H1 (cell line): ENCODE measurements around the gene TSEN34. TPM values are rescaled to one million over a fixed set of nuclear protein-coding genes. Genes with fewer than 3 reads are reported as not detected.
A peak's percentile ranks its signal among the peaks of the same experiment; 100 is the strongest.

Experiments
- CTCF ChIA-PET: fragments of 300-600 bp; sonication (Branson Sonifier 250); formaldehyde crosslinking; loops from one replicate; lab custom pipeline; 2021; ENCODE audit not compliant: partially characterized antibody; lab: Charles Lee
- POLR2A ChIA-PET: fragments of 300-600 bp; sonication (Branson Sonifier 250); formaldehyde crosslinking; loops from one replicate; lab custom pipeline; 2021; ENCODE audit warnings: inconsistent platforms; ENCODE audit not compliant: partially characterized antibody; lab: Charles Lee
- DNase-seq, 2 experiments: peaks; one replicate each; pipeline versions ENCODE4 v3.0.0 to v3.0.0-alpha.2; 2010 to 2022; ENCODE audit warnings: low spot score in 2 of 2, low read depth in 1 of 2, mixed read lengths in 1 of 2
- FAIRE-seq: peaks from 2 replicates; lab custom pipeline; 2011; peaks lifted over from hg19 to GRCh38; lab: Jason Lieb, UNC
- H2AFZ ChIP-seq: 2 replicates; pipeline ENCODE4 v1.8.1; 2012; ENCODE audit warnings: low read length, inconsistent platforms
- H2AK5ac ChIP-seq: 2 replicates; pipeline ENCODE4 v1.6.1; 2013; ENCODE audit warnings: low read depth, low read length
- H2BK120ac ChIP-seq: replicated peaks from 2 replicates; pipeline ENCODE3; 2013; ENCODE audit warnings: low read depth, low read length, inconsistent platforms
- H2BK12ac ChIP-seq: 2 replicates; pipeline ENCODE4 v1.6.1; 2013; ENCODE audit warnings: low read depth, low read length
- H2BK15ac ChIP-seq: 2 replicates; pipeline ENCODE4 v1.6.1; 2013; ENCODE audit warnings: low read length
- H2BK20ac ChIP-seq: 2 replicates; pipeline ENCODE4 v1.6.1; 2013; ENCODE audit warnings: low read length
- H2BK5ac ChIP-seq: 2 replicates; pipeline ENCODE4 v1.6.1; 2013; ENCODE audit warnings: low read depth, low read length
- H3K14ac ChIP-seq: 2 replicates; pipeline ENCODE4 v1.6.1; 2013; ENCODE audit warnings: inconsistent platforms; ENCODE audit not compliant: insufficient read length
- H3K18ac ChIP-seq: 2 replicates; pipeline ENCODE4 v1.6.1; 2013; ENCODE audit warnings: low read length; ENCODE audit errors: extremely low read depth
- H3K23ac ChIP-seq: 2 replicates; pipeline ENCODE4 v1.6.1; 2013; ENCODE audit warnings: inconsistent platforms; ENCODE audit not compliant: insufficient read length
- H3K23me2 ChIP-seq: 2 replicates; pipeline ENCODE4 v1.6.1; 2013; ENCODE audit warnings: low read depth, low read length
- H3K27ac ChIP-seq: 2 replicates; pipeline ENCODE4 v1.6.1; 2011; ENCODE audit warnings: low read depth, low read length, inconsistent platforms
- H3K27me3 ChIP-seq, 4 experiments: replicated peaks in 1 of 4; 1 replicate in 1 of 4; 2 replicates in 3 of 4; pipeline versions ENCODE4 v1.6.1 to v1.8.1; 2011 to 2013; ENCODE audit warnings: low read length in 3 of 4, mild to moderate bottlenecking in 3 of 4, inconsistent platforms in 2 of 4, mixed read lengths in 2 of 4, moderate library complexity in 1 of 4; ENCODE audit not compliant: control insufficient read depth in 3 of 4, insufficient read depth in 3 of 4; ENCODE audit errors: extremely low read depth in 1 of 4
- H3K36me3 ChIP-seq, 4 experiments: 2 replicates each; pipeline versions ENCODE4 v1.6.1 to v1.8.1; 2011 to 2013; ENCODE audit warnings: mild to moderate bottlenecking in 4 of 4, low read length in 3 of 4, moderate library complexity in 2 of 4, control low read depth in 1 of 4, inconsistent platforms in 1 of 4; ENCODE audit not compliant: insufficient read depth in 4 of 4, control insufficient read depth in 2 of 4
- H3K4ac ChIP-seq: replicated peaks from 2 replicates; pipeline ENCODE3; 2013; ENCODE audit warnings: low read length, low read depth, mixed read lengths, inconsistent platforms; ENCODE audit not compliant: insufficient read length
- H3K4me1 ChIP-seq, 4 experiments: replicated peaks in 1 of 4; 1 replicate in 1 of 4; 2 replicates in 3 of 4; pipeline versions ENCODE4 v1.6.1 to v1.8.1; 2011 to 2013; ENCODE audit warnings: low read length in 3 of 4, inconsistent platforms in 2 of 4, mixed read lengths in 1 of 4; ENCODE audit not compliant: insufficient read depth in 4 of 4, control insufficient read depth in 3 of 4
- H3K4me2 ChIP-seq, 2 experiments: 2 replicates each; pipeline versions ENCODE4 v1.6.1 to v1.8.1; 2011 to 2013; ENCODE audit warnings: low read depth in 2 of 2, low read length in 2 of 2, control low read depth in 1 of 2, inconsistent platforms in 1 of 2, mild to moderate bottlenecking in 1 of 2; ENCODE audit not compliant: insufficient read depth in 1 of 2
- H3K4me3 ChIP-seq, 4 experiments: fragments of 200-600, 300-600 bp in 1 of 4; sonication (generic), shearing (Covaris generic), sonication (Bioruptor Twin) in 1 of 4; 2 replicates each; pipeline versions ENCODE4 v1.5.1 to v1.8.1; 2011 to 2016; ENCODE audit warnings: low read length in 4 of 4, low read depth in 3 of 4, control low read depth in 2 of 4, inconsistent platforms in 2 of 4, mild to moderate bottlenecking in 2 of 4, mixed read lengths in 1 of 4, moderate library complexity in 1 of 4; ENCODE audit not compliant: insufficient read depth in 2 of 4; ENCODE audit errors: extremely low read depth in 1 of 4
- H3K56ac ChIP-seq: replicated peaks from 2 replicates; pipeline ENCODE3; 2013; ENCODE audit warnings: low read depth, mild to moderate bottlenecking, mixed read lengths, low read length, inconsistent platforms; ENCODE audit not compliant: insufficient read length
- H3K79me1 ChIP-seq: 2 replicates; pipeline ENCODE4 v1.6.1; 2013; ENCODE audit warnings: low read depth, low read length, control low read depth
- H3K79me2 ChIP-seq, 2 experiments: 2 replicates each; pipeline versions ENCODE4 v1.6.1 to v1.8.1; 2012 to 2013; ENCODE audit warnings: low read length in 2 of 2, mild to moderate bottlenecking in 2 of 2, inconsistent platforms in 1 of 2; ENCODE audit not compliant: insufficient read depth in 2 of 2, control insufficient read depth in 1 of 2
- H3K9ac ChIP-seq, 4 experiments: replicated peaks in 1 of 4; 1 replicate in 1 of 4; 2 replicates in 3 of 4; pipeline versions ENCODE4 v1.6.1 to v1.8.1; 2011 to 2013; ENCODE audit warnings: low read depth in 3 of 4, low read length in 3 of 4, control low read depth in 2 of 4, mild to moderate bottlenecking in 2 of 4, moderate library complexity in 2 of 4, inconsistent platforms in 1 of 4; ENCODE audit errors: extremely low read depth in 1 of 4
- H3K9me3 ChIP-seq, 2 experiments: 2 replicates each; pipeline versions ENCODE4 v1.6.1 to v1.8.1; 2012 to 2013; ENCODE audit warnings: mild to moderate bottlenecking in 2 of 2, moderate library complexity in 2 of 2, control low read depth in 1 of 2, inconsistent platforms in 1 of 2, low read depth in 1 of 2, low read length in 1 of 2, mixed read lengths in 1 of 2; ENCODE audit not compliant: insufficient read depth in 2 of 2
- H4K20me1 ChIP-seq, 2 experiments: replicated peaks in 1 of 2; 2 replicates each; pipeline versions ENCODE3 to v1.8.1; 2011 to 2013; ENCODE audit warnings: inconsistent platforms in 2 of 2, low read length in 2 of 2, mild to moderate bottlenecking in 1 of 2; ENCODE audit not compliant: insufficient read depth in 2 of 2, control insufficient read depth in 1 of 2
- H4K5ac ChIP-seq: 2 replicates; pipeline ENCODE4 v1.6.1; 2013; ENCODE audit warnings: low read length, low read depth, mixed read lengths, inconsistent platforms; ENCODE audit not compliant: insufficient read length
- H4K8ac ChIP-seq: 2 replicates; pipeline ENCODE4 v1.8.0; 2013; ENCODE audit warnings: mild to moderate bottlenecking, moderate library complexity, low read length, inconsistent platforms; ENCODE audit not compliant: insufficient read depth; ENCODE audit errors: extremely low read depth
- H4K91ac ChIP-seq: replicated peaks from 2 replicates; pipeline ENCODE3; 2013; ENCODE audit warnings: low read length, mixed read lengths, inconsistent platforms; ENCODE audit not compliant: insufficient read length
- BCL11A ChIP-seq, 2 experiments: IDR thresholded peaks; one replicate each; pipeline ENCODE4 v1.6.1; 2011; ENCODE audit warnings: low read depth in 2 of 2, low read length in 2 of 2, mild to moderate bottlenecking in 2 of 2
- CBX8 ChIP-seq: fragments of 300-800, 300-1000 bp; sonication (generic); IDR thresholded peaks from 2 replicates; pipeline ENCODE4 v1.7.1; 2016; ENCODE audit warnings: low read depth, low read length, borderline replicate concordance
- CHD2 ChIP-seq: IDR thresholded peaks from 2 replicates; pipeline ENCODE4 v1.6.1; 2012; ENCODE audit warnings: low read length, improper control_type of control experiment
- EZH2 ChIP-seq: fragments of 200-600 bp; sonication (generic); IDR thresholded peaks from 2 replicates; pipeline ENCODE4 v1.7.1; 2012; ENCODE audit warnings: low read depth, mild to moderate bottlenecking, moderate library complexity, low read length, inconsistent platforms; ENCODE audit not compliant: severe bottlenecking
- NRF1 ChIP-seq: IDR thresholded peaks from 2 replicates; pipeline ENCODE4 v1.6.1; 2011; ENCODE audit warnings: mild to moderate bottlenecking, low read depth, low read length, improper control_type of control experiment
- POLR2AphosphoS5 ChIP-seq: IDR thresholded peaks from 2 replicates; pipeline ENCODE4 v1.6.1; 2011; ENCODE audit warnings: low read depth, low read length
- RFX5 ChIP-seq: IDR thresholded peaks from 2 replicates; pipeline ENCODE4 v1.6.1; 2011; ENCODE audit warnings: low read depth, low read length, improper control_type of control experiment, borderline replicate concordance
- RNF2 ChIP-seq: fragments of 200-900, 300-1000 bp; sonication (generic); IDR thresholded peaks from 2 replicates; pipeline ENCODE4 v1.7.1; 2016; ENCODE audit warnings: borderline replicate concordance, low read depth, mild to moderate bottlenecking, antibody characterized with exemption, low read length; ENCODE audit not compliant: poor library complexity, severe bottlenecking; ENCODE audit errors: missing control alignments
- RXRA ChIP-seq: IDR thresholded peaks from 2 replicates; pipeline ENCODE4 v1.6.1; 2011; ENCODE audit warnings: low read depth, mild to moderate bottlenecking, low read length, moderate library complexity; ENCODE audit not compliant: insufficient read depth
- SIX5 ChIP-seq: IDR thresholded peaks from 2 replicates; pipeline ENCODE4 v1.6.1; 2011; ENCODE audit warnings: mild to moderate bottlenecking, low read depth, low read length
- SP4 ChIP-seq: IDR thresholded peaks from 2 replicates; pipeline ENCODE4 v1.6.1; 2012; ENCODE audit warnings: low read length, inconsistent platforms
- SUZ12 ChIP-seq: fragments of 200-600 bp; sonication (generic); IDR thresholded peaks from 2 replicates; pipeline ENCODE4 v1.6.1; 2012; ENCODE audit warnings: mild to moderate bottlenecking, inconsistent platforms, low read length, moderate library complexity, mixed read lengths
- TEAD4 ChIP-seq: IDR thresholded peaks from 2 replicates; pipeline ENCODE4 v1.6.1; 2012; ENCODE audit warnings: low read depth, low read length, inconsistent platforms, mixed read lengths
- YY1 ChIP-seq: IDR thresholded peaks from 2 replicates; pipeline ENCODE4 v1.6.1; 2011; ENCODE audit warnings: low read depth, mild to moderate bottlenecking, low read length
- WGBS, 2 experiments: shearing (Covaris generic) in 1 of 2; methylation state at CpG; one replicate each; pipeline versions ENCODE4 v1.1.6 to v1.1.7; 2013 to 2015; ENCODE audit warnings: low lambda C conversion rate in 2 of 2, mixed read lengths in 2 of 2, inconsistent platforms in 1 of 2, low coverage in 1 of 2, missing lambda C conversion rate in 1 of 2; ENCODE audit not compliant: insufficient replicate concordance in 2 of 2, insufficient coverage in 1 of 2, insufficient read length in 1 of 2; ENCODE audit errors: extremely low coverage in 1 of 2, missing lambda C conversion rate in 1 of 2; 5-methylcytosine and 5-hydroxymethylcytosine counted together
- polyA plus RNA-seq, 7 experiments: library from polyadenylated mRNA; depleted of rRNA in 3 of 7; stranded (reverse) in 5 of 7; unstranded in 2 of 7; fragments of >200 nt in 5 of 7; fragments of 200-250 nt in 2 of 7; gene quantifications; 1 replicate in 5 of 7; 2 replicates in 1 of 7; 4 replicates in 1 of 7; pipeline versions ENCODE4 v1.2.1 to v1.2.3, GENCODE V29; 2011 to 2013; ENCODE audit warnings: missing spikeins in 2 of 7, mixed read lengths in 2 of 7
- total RNA-seq: library from RNA; stranded (reverse); fragmentation: NEBNext Ultra II Directional; extraction: Animal tissue kit (Norgen Biotek cat#: 25700); gene quantifications from 2 replicates; pipeline ENCODE4 v1.2.1, GENCODE V29; 2021

The TSEN34 gene
- total and polyA plus RNA-seq, 2 of the 8 experiments (the other 6 are each of a cell fraction or from before 2014, with no cell fraction given): 22.5 to 52.3 TPM

DNA sequence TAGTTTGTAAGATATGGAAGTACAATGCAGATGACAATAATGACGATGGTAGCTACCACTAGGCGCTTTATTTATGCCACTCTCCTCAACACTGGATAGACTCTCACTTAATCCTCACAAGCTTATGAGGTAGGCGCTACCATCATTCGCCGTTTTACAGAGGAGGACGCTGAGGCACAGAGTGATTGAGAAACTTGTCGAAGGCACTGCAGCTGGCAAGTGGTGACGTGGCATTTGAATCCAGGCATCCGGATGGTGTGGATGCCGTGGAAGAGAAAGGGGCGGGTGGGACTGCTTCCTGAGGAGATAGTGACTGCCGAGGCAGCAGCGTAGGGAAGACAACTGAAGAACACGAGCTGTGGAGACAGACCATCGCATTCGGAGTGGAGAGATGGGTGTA is 8.3 kb downstream of the TSEN34 start:
- Histone ChIP-seq H3K4me1 (peaks cover 9 to 23% (median 14%) of the 10 kb centered on the region in 4 experiments), H3K23ac (no peak overlapping the region), H3K9ac (0 out of 7 replicates have a peak overlapping the region, but pooled peaks of 1 of the 4 experiments have one; percentile 30), H2BK20ac (no peak overlapping the region), H3K23me2 (peaks cover 20% of the 10 kb centered on the region), H2AK5ac (no peak overlapping the region), H3K18ac (no peak overlapping the region), H3K14ac (no peak overlapping the region), H3K56ac (no peak overlapping the region), H2BK5ac (no peak overlapping the region), H2BK120ac (no peak overlapping the region), H2BK15ac (no peak overlapping the region), H3K36me3 (peaks cover 18 to 34% (median 25%) of the 10 kb centered on the region in 4 experiments), H4K20me1 (peaks cover 23 to 30% of the 10 kb centered on the region in 2 experiments), H3K27ac (no peak overlapping the region), H4K5ac (no peak overlapping the region), H3K4me2 (peak overlapping the region in 1 of 2 experiments; percentile 60; a peak in 1 of 4 replicates), H4K91ac (no peak overlapping the region), H3K4ac (no peak overlapping the region), H3K9me3 (no peaks in the 10 kb centered on the region), H4K8ac (peak overlapping the region; percentile 62; the same call in 1 of the 2 replicates), H2AFZ (no peak overlapping the region), H3K79me2 (peaks cover 29 to 38% of the 10 kb centered on the region in 2 experiments), H3K4me3 (no peak overlapping the region), H2BK12ac (no peak overlapping the region), H3K27me3 (no peaks in the 10 kb centered on the region), H3K79me1 (peaks cover 6% of the 10 kb centered on the region; the same call in 1 of the 2 replicates)
- POLR2A ChIA-PET: interaction anchor here (0.8 to 28.7 kb wide), 18 partner anchors 8 to 422 kb away, joined by 3 to 909 read pairs (median 6); partner anchors contain the start of genes CNOT3, LENG1, MBOAT7 and PRPF31
- no peak for DNase-seq
- no peak for FAIRE-seq
- CTCF ChIA-PET: interaction anchor here (0.6 to 3.2 kb wide), 4 partner anchors 10 to 67 kb away, joined by 3 to 10 read pairs (median 5); partner anchors contain the start of gene MBOAT7
- 94% methylated on average over 16 of the region's 16 CpGs; no CpG with 5 or more reads in 1 of the 2 experiments for WGBS, 2 experiments
- TF ChIP-seq EZH2: no peak
- no peak for TF ChIP-seq RNF2
- TF ChIP-seq NRF1: no peak
- TF ChIP-seq SP4: no peak
- TF ChIP-seq POLR2AphosphoS5: no peak
- TF ChIP-seq BCL11A (IDR thresholded peaks at IDR 0.05; ENCODE audit: low read depth in 2 of 2, low read length in 2 of 2): no peak
- no peak for TF ChIP-seq YY1
- TF ChIP-seq CHD2: no peak
- TF ChIP-seq TEAD4: no peak
- no peak for TF ChIP-seq CBX8
- no peak for TF ChIP-seq RXRA
- no peak for TF ChIP-seq SIX5
- no peak for TF ChIP-seq SUZ12
- TF ChIP-seq RFX5: no peak
